ENCODE data around the gene DYNLT1. TPM values are rescaled to one million over a fixed set of nuclear protein-coding genes. Genes with fewer than 3 reads are reported as not detected.

DYNLT1 gene
- total RNA-seq, 2 experiments from 2014 or later = 29.3 to 49.2 TPM

GRCh38 chr6:158630938-158631616, 13.5 kb downstream of the DYNLT1 start:
- no peaks in the 10 kb centered on the region for H3K79me2 ChIP-seq (ENCODE audit: insufficient read depth, low read depth, low read length)
- H3K4me3 ChIP-seq (ENCODE audit: low read depth, low read length, poor library complexity, severe bottlenecking) = no peak overlapping the region
- H2AFZ ChIP-seq (ENCODE audit: low read length) = no peak overlapping the region
- H3K27ac ChIP-seq (ENCODE audit: low read depth, low read length, poor library complexity, severe bottlenecking) = no peak overlapping the region
- POLR2A ChIA-PET = interaction anchor here (0.6 kb wide), 1 partner anchor 19 kb away, joined by 4 read pairs; no protein-coding TSS in a partner anchor
- CTCF ChIA-PET (ENCODE audit: unreplicated experiment) = no interaction called here
- DNase-seq (ENCODE audit: low spot score) = no peak
- no peaks in the 10 kb centered on the region for H3K9me2 ChIP-seq (ENCODE audit: insufficient read depth, low read length)
- no peak for TF ChIP-seq CTCF (conservative IDR thresholded peaks at IDR 0.05; ENCODE audit: low read length)
- TF ChIP-seq EZH2phosphoT487 (IDR thresholded peaks at IDR 0.05; ENCODE audit: borderline replicate concordance, low read depth, low read length) = no peak
- H3K36me3 ChIP-seq (ENCODE audit: insufficient read depth, low read length) = peaks cover 54% of the 10 kb centered on the region; the same call in 1 of the 2 replicates
- H3K9me3 ChIP-seq (ENCODE audit: low read length) = no peaks in the 10 kb centered on the region
- no peaks in the 10 kb centered on the region for H4K20me1 ChIP-seq (ENCODE audit: insufficient read depth, low read length)
- intact Hi-C loops (cut with micrococcal nuclease; ENCODE audit: unreplicated experiment) = no loop called here
- no TSS peak for BruUV-seq (replicated peaks)
- no peak overlapping the region for H3K4me2 ChIP-seq (ENCODE audit: low read length)
- H3K4me1 ChIP-seq (ENCODE audit: insufficient read depth, low read length, poor library complexity, severe bottlenecking) = no peaks in the 10 kb centered on the region

- intact Hi-C loops (cut with micrococcal nuclease; ENCODE audit: unreplicated experiment) = no loop called here
- Histone ChIP-seq H3K36me3 (ENCODE audit: insufficient read depth, low read length) (peaks cover 47% of the 10 kb centered on the region; the same call in 1 of the 2 replicates), H4K20me1 (ENCODE audit: insufficient read depth, low read length) (no peaks in the 10 kb centered on the region), H3K9me3 (ENCODE audit: low read length) (no peaks in the 10 kb centered on the region), H3K79me2 (ENCODE audit: insufficient read depth, low read depth, low read length) (no peaks in the 10 kb centered on the region), H3K27ac (ENCODE audit: low read depth, low read length, poor library complexity, severe bottlenecking) (no peak overlapping the region), H3K4me2 (ENCODE audit: low read length) (no peak overlapping the region), H3K4me3 (ENCODE audit: low read depth, low read length, poor library complexity, severe bottlenecking) (no peak overlapping the region), H3K9me2 (ENCODE audit: insufficient read depth, low read length) (no peaks in the 10 kb centered on the region), H3K4me1 (ENCODE audit: insufficient read depth, low read length, poor library complexity, severe bottlenecking) (no peaks in the 10 kb centered on the region), H2AFZ (ENCODE audit: low read length) (no peak overlapping the region)
- POLR2A ChIA-PET = interaction anchor here (0.6 kb wide), 1 partner anchor 499 kb away, joined by 3 read pairs; no protein-coding TSS in a partner anchor
- BruUV-seq (replicated peaks) = no TSS peak
- CTCF ChIA-PET (ENCODE audit: unreplicated experiment) = no interaction called here
- TF ChIP-seq CTCF (conservative IDR thresholded peaks at IDR 0.05; ENCODE audit: low read length) = peak; percentile 63
- TF ChIP-seq EZH2phosphoT487 (IDR thresholded peaks at IDR 0.05; ENCODE audit: borderline replicate concordance, low read depth, low read length) = no peak
- DNase-seq (ENCODE audit: low spot score) = peak; percentile 20
These were observed 14.9 kb downstream of the DYNLT1 start for GRCh38 chr6:158629367-158630221.
